HG02970 (cell line): Measurements from ENCODE around the gene KCTD10.

ENCODE experiments used
- ATAC-seq: cut with Tn5 transposase; IDR thresholded peaks from one replicate; pipeline ENCODE4 v1.9.1; 2021; ENCODE audit warnings: mild to moderate bottlenecking, moderate library complexity, moderate number of reproducible peaks; ENCODE audit not compliant: unreplicated experiment, low FRiP score

Gene KCTD10, protein sequence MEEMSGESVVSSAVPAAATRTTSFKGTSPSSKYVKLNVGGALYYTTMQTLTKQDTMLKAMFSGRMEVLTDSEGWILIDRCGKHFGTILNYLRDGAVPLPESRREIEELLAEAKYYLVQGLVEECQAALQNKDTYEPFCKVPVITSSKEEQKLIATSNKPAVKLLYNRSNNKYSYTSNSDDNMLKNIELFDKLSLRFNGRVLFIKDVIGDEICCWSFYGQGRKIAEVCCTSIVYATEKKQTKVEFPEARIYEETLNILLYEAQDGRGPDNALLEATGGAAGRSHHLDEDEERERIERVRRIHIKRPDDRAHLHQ

DNA sequence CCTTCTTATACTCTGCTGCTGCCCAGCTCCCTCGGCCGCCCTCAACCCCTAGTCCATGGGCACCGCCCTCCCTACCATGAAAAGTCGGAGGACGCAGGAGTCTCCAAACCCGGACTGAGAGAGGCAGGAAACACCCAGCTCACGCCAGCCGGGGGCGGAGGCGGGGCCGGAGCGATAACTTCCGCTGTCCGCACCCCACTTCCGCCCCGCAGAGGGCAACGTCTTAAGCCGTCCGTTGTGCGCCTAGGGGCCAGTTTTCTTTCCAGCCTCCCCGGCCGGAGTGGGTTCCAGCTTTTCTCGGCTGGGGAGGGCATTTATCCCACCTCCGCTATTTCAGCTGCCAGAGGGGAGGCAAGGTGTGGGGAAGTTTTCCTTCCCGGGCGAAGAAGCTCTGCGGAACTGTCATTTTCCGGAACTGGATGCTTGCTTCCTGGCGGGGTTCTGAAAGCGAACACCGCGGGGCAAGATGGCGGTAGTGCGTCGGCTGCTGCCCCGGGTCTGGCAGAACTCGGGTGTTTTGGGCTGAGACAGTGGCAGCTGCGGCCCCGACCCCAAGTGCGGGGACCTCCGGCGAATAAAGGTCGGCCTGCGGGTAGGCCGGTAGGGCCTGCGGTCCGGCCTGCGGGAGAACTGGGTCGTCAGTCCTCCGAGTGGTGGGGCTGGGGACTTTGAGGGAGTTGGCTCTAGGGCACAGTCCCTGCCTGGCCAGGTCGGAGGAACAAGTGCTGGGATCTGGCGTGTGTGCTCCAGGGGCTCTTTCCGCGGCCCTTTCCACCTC, at the start of gene KCTD10, which contains the start of gene UBE3B:
KCTD10 (minus strand) TSS at position 116 of the 778 bp plus-strand sequence; CDS start at position 78, 38 bp downstream.
UBE3B (plus strand) TSS at position 450 of the 778 bp plus-strand sequence. CDS start 5,918 bp downstream, outside the sequence.
- peak; percentile 87 for ATAC-seq

- no peak for ATAC-seq
These were observed 48.1 kb upstream of the KCTD10 start for GRCh38 chr12:109525279-109525585.

- ATAC-seq: no peak
These were observed 47.6 kb upstream of the KCTD10 start for GRCh38 chr12:109524466-109525278.

DNA sequence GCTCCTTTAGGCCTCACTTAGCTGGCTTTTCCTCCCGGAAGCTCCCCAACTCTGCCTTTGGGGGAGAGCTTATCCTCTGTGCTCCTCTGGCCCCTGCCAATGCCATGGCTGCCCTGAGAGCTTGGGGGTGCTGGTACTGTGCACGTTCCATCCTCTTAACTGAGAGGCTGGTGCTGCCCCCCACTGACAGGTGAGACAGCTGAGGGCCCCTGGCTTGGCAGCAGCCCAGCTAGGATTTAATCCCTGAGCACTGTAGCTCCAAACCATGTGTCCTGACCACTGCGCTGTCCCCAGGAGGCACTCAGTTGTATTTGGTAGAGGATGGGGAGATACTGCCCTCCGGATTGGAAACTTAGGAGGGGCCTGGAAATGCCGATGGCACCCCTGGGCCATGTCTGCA, 46.4 kb upstream of the KCTD10 start:
- ATAC-seq: no peak

DNA sequence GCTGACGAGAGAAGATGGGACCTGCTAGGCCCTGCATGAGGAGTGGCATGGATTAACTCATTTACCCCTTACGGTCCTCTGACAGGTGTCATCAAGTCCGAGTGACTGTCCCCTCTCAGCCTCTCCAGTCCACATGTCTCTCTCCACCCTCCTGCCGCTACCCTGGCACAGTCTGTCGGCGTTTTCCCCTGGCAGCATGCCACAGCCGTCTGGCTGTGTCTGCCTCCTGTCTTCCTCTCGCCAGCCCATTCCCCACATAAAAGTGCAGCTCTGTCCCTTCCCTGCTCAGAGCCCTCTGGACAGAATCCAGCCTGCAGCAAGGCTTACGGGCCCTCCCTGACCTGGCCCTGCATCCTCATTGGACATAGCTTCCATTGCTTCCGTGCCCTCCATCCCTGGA, 46.0 kb upstream of the KCTD10 start:
- no peak for ATAC-seq

DNA sequence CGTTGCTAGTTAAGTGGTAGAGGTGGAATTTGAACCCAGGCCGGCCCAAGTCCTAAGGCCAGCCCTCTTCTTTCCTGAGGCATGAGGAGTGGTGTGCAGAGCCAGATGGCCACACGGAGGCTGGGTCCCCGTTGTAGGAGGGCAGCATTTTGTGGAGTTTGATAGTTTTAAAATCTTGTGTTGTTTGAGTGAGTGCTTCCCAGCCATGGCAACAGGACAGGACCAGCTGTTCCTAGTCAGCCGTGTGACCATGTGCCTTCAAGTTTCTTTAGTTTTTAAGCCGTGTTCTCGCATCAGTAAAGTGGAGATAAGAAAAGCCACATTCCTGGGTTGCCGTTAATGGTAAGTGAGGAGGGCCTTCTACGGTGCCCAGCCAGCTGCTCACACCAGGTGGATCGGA, 44.7 kb upstream of the KCTD10 start:
- no peak for ATAC-seq

GRCh38 chr12:109519787-109520186, 42.7 kb upstream of the KCTD10 start:
- ATAC-seq: no peak

DNA sequence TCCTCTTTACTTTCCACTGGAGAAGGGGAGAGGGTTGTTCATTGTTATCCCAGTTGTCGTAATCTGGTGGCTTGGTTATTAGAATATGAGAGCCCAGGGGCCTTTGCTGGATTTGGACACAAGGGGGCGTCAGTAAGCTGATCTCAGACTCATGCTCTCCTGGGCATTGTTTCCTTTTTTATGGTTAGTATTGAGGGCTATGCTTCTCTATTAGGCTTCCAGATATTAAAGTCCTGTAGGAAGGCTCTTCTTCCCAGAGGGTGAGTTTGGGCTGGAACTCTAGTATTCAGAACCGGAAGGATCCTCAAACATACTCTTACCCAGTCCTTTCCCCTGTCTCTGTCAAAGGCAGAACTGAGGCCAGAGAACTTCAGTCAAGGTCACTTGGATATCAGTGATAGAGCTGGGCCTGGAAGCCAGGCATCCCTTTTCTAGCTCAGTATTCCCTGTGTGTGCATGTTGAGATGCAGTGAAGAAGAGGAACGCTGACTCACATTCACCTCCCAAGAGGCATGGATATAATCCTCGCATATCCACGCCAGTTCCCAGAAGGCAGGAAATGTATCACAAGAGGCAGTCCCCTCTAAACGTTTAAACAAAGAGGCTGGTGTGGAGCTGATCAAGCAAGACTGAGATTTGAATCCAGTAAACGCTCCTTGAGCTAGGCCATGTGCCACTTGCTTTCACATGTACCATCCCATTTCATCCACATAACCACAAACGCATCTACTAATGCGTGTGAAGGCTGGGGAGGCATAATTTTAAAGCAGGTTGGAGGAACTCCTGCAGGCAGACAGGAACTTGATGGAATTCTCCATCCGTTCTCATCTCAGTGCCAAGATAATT, 41.9 kb upstream of the KCTD10 start:
- ATAC-seq: no peak

DNA sequence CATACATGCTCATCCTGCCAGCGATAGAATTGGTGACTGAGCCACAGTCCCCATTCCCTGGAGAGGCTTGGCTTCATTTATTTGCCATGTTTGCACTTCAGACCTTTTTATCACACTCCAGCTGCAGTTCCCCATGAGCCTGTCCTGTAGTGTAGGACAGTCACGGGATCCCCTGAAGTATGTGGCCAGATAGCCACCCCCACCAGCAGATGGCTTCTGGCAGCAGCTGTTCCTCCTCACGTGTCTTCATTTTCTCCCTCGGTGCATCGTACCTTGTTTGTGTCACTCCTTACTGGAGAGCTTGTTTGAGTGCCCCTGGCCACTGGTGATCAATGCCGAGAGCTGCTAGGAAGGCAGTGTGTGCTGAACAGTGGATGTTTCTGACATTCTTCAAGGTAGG, 40.5 kb upstream of the KCTD10 start:
- ATAC-seq: no peak

GRCh38 chr12:109513977-109514376, 36.9 kb upstream of the KCTD10 start:
- no peak for ATAC-seq

- no peak for ATAC-seq
These were observed 36.0 kb upstream of the KCTD10 start for GRCh38 chr12:109513051-109513450.

DNA sequence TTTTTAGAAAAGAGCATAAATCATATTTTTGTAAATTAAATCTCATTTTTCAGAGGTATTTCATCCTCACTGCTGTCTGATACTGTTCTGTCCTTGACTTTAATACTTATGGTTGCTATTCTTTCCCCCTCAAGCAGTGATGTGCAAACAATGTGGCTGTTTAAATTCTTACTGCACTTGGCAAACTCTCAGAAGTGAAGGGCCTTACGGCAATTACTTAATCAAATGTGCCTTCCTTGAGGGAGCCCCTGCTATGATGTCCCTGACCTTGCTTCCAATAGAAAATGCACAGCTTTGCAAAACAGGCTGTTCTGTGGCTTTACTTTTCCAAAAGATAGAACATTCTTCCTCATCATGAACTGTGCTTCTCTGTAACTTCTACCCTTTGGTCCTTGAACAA, 35.5 kb upstream of the KCTD10 start:
- ATAC-seq: no peak

DNA sequence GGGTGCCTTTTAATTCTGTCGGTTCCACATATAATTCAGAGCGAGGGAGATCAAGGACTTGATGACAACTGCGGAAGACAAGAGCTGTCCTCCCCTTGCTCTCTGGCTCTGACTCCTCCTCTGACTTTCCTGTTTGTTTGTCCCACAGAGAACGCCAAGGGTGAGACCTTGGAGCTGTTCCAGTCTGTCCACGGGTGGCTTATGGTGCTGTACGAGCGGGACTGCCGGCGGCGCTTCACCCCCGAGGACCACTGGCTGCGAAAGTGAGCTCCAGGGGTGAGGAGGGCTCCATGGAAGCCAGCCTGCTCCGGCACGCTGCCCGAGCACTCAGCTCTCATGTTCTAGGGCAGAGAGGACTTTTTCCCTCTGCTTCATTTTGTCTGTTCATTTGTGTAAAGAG, 33.1 kb upstream of the KCTD10 start:
- ATAC-seq: no peak

DNA sequence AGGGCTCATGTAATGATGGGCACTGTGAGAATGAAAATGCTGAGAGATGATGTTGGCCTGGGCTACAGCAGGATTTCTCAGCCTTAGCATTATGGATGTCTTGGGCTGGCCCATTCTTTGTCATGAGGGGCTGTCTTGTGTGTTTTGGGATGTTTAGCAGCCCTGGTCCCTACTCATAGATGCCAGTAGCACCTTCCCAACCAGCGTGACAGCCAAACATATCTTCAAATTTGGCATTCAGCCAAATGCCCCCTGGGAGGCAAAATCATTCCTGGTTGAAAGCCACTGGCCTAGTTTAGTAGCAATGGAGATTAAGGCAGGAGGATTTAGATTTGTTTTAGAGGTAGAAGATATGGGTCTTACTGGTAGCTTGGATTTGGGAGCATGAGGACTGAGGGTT, 27.0 kb upstream of the KCTD10 start:
- no peak for ATAC-seq

DNA sequence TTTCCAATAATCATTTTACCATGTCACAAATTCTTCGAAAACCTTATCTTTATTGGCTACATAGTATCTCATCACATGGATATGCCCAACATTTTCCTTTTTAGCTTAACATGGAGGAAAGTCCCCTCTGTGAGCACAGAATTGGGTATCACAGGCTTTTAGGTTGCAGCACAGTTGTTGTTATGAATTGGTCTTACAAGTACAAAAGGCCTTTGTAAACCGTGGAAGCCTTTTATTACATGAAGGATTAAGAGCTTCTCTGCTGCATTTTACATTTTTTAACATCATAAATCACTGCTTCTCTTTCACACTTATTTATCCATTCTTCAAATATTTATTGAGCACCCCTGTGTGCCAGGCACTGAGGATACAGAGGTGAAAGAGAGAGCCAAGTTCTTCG, 26.5 kb upstream of the KCTD10 start:
- no peak for ATAC-seq

DNA sequence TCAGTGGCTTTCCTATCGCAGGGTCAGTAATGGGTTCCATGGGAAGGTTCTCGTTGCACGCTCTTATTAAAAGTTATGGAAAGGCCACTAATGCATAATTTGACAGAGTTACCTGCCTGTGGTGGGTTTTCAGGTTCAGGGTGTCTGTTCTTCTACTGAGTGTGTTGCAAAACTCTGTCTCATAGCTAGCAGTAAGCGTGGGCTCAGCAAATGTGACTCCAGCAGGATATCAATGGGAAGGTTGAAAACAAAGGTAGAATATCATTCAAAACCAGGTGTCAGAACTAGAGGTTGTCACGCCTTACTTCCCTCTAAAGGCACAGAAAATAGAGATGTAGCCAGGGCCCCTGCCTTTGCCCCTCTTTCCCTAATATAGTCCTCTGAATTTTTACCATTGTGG, 25.2 kb upstream of the KCTD10 start:
- ATAC-seq: no peak

GRCh38 chr12:109501299-109501698, 24.2 kb upstream of the KCTD10 start:
- no peak for ATAC-seq

DNA sequence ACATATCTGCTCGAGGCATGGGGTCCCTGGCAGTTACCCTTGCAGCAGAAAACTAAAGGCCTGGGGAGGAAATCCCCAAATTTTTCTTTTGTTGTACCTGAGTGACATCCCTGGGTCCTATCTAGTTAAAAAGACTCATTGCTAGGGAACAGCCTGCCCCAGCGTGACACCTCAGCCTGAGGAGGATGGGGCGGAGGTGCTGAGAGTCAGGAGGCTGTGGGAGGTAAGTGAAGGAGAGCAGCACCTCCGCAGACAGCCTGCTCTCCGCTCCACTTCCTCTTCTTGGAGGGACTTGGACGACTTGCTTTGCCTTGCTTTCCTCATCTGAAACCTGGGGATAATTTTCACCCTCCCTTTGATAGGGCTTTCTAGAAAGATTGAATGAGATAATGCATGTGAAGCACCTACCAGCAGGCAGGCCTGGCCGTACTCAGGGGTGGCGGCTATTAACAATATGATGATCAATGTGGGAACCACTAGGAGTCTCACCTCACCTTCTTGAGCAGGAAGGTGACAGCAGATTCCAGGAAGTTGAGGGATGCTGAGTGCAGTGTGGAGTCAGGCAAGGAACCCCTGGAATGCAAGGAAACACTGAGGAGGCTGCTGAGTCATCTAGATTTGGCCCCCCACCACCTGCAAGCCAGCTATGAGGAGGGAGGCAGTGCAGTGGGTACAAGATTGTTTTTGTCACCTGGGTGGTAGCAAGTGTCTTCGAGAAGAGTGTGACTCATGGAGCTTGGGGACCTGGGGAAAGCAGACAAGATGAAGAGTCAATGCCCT, 23.5 kb upstream of the KCTD10 start:
- no peak for ATAC-seq

- ATAC-seq: no peak
These were observed 20.6 kb upstream of the KCTD10 start for GRCh38 chr12:109497675-109498074.

DNA sequence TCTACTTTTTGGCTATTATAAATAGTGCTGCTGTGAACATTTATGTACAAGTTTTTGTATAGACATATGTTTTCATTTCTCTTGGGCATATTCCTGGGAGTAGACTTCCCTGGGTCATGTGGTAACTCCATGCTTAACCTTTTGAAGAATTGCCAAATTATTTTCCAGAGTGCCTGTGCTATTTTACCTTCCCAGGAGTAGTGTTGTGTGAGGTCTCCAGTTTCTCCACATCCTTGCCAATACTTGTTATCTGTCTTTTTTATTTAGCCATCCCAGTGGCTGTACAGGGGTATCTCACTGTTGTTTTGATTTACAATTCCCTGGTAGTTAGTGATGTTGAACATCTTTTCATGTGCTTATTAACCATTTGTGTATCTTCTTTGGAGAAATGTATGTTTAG, 19.2 kb upstream of the KCTD10 start:
- ATAC-seq: no peak
